Measurements from ENCODE around the gene CSF2.

- no peak for TF ChIP-seq CTCF (conservative IDR thresholded peaks at IDR 0.05)
- no peak for TF ChIP-seq EZH2 (IDR thresholded peaks at IDR 0.05; ENCODE audit: low read depth)
Observed at GRCh38 chr5:132071338-132071707, 2.3 kb upstream of the CSF2 start.

Data from PC-9 (cell line).